ENCODE data around the gene PRKACG. TPM values are rescaled to one million over a fixed set of nuclear protein-coding genes. Genes with fewer than 3 reads are reported as not detected.

Gene PRKACG
- total RNA-seq, 1 donor from 2014 or later: not detected

DNA sequence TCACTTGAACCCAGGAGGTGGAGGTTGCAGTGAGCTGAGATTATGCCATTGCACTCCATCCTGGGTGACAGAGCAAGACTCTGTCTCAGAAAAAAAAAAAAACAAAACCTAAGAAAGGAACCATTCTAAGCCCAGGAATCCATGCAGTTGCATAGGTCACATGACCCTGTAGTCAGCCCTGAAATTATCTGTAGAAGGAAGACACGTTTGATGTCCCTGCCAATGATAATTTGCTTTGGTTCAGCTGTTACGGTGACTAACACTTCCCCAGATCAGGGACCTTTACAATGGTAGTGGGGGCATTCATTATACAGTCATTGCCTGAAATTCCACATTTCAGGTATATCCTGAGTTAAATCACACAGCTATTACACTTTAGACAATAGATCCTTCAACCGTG lies 50.5 kb downstream of the PRKACG start:
- Mint-ChIP-seq H3K9me3 (peaks cover 3% of the 10 kb centered on the region), H3K36me3 (ENCODE audit: low read depth) (peaks cover 6% of the 10 kb centered on the region), H3K4me1 (peaks cover 10% of the 10 kb centered on the region), H3K27me3 (ENCODE audit: low read depth) (peaks cover 14% of the 10 kb centered on the region), H3K27ac (ENCODE audit: unreplicated experiment) (no peak overlapping the region), H3K4me3 (no peak overlapping the region)
- DNase-seq (ENCODE audit: low read depth, low spot score): no peak
- TF ChIP-seq, protein P1, sequence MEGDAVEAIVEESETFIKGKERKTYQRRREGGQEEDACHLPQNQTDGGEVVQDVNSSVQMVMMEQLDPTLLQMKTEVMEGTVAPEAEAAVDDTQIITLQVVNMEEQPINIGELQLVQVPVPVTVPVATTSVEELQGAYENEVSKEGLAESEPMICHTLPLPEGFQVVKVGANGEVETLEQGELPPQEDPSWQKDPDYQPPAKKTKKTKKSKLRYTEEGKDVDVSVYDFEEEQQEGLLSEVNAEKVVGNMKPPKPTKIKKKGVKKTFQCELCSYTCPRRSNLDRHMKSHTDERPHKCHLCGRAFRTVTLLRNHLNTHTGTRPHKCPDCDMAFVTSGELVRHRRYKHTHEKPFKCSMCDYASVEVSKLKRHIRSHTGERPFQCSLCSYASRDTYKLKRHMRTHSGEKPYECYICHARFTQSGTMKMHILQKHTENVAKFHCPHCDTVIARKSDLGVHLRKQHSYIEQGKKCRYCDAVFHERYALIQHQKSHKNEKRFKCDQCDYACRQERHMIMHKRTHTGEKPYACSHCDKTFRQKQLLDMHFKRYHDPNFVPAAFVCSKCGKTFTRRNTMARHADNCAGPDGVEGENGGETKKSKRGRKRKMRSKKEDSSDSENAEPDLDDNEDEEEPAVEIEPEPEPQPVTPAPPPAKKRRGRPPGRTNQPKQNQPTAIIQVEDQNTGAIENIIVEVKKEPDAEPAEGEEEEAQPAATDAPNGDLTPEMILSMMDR (conservative IDR thresholded peaks at IDR 0.05): no peak

Other genes starting within 250 kb of the PRKACG start
- gene FXN, start 21.6 kb upstream of the PRKACG start, total RNA-seq: 26.7 and 28.6 TPM in 2 replicates
- 24.0 and 27.8 TPM in 2 replicates for gene TJP2, start 160.2 kb upstream of the PRKACG start, total RNA-seq